Measurements from ENCODE around the gene PC.

PC gene

GRCh38 chr11:66884443-66884842, 73.7 kb downstream of the PC start:
- FAIRE-seq (no peak), DNase-seq (ENCODE audit: low spot score) (no peak)

- DNase-seq (ENCODE audit: low spot score): peak; percentile 85
- peak; percentile 85 for FAIRE-seq
Observed at GRCh38 chr11:66883016-66883965, 74.9 kb downstream of the PC start.

DNA sequence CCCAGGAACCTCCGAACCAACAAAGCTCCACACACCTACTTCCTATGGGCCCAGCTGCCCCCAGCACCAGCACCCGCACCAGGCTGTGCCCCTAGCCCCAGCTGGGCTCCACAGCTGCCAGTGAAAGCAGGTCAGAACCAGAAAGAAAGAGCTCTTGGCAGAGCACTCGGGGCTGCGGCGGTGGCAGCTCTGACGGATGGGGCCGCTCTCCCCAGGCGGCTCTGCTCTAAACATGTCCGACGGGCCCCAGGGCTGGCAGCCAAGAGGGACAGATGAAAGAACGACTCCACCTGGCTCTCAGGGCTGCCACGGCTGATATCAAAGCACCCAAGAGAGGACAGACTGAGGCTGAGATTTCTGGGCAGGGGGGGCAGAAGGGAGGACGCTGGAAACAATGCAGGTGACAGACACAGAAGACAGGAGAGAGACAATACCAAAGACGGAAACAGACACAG, 75.6 kb downstream of the PC start:
- DNase-seq (ENCODE audit: low spot score) (no peak), FAIRE-seq (no peak)

GRCh38 chr11:66881927-66882452, 76.2 kb downstream of the PC start:
- no peak for FAIRE-seq

GRCh38 chr11:66881451-66881835, 76.7 kb downstream of the PC start:
- FAIRE-seq (no peak), DNase-seq (ENCODE audit: low spot score) (no peak)

More at GRCh38 chr11:66881927-66882452, 76.2 kb downstream of the PC start:
- DNase-seq (ENCODE audit: low spot score): no peak

DNA sequence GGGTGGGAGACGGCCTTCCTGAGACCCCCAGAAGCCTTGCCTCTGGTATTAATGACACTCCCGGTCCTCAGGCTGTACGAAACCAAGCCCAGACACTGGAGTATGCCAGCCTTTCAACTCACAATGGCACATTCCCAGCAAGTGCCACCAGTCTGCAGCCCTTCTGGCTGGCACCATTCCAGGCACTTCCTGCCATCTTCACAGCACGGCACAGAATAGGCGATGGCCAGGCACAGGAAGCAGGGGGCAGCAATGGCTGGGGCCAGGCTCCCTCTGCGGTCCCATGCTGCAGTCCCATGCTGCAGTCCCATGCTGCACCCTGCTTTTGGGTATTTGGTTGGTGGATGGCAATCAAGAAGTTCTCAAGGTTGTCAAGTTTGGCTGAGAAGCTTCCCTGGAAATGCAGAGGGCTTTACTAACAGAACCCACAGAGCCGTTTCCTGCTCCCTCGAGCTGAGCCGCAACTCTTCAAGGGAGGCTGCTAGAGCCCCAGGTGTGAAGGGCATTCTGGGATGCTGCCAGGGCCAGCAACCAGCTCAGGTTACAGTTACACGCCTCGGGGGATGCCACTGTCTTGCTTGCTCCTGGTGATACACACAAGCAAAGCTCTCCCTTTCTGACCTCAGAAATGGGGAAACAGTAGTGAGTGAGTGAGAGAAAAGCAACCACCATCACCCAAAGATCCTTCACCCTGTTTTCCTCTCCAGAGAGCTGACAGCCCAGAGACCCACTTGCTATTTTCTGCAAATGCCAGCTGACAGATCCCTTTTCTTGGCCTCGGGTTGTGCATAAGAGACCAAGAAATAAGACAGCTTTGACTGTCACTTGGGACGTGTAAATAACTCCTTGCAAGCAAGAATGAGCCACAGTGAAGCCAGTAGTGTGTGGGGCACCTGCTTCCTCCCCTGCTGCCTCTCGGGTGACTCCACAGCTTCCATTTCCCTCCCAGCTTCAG, 77.4 kb downstream of the PC start:
- DNase-seq (ENCODE audit: low spot score): no peak

GRCh38 chr11:66879999-66880398, 78.2 kb downstream of the PC start:
- DNase-seq (ENCODE audit: low spot score) (no peak), FAIRE-seq (no peak)

More for the DNA sequence above, 77.4 kb downstream of the PC start:
- FAIRE-seq: no peak

DNA sequence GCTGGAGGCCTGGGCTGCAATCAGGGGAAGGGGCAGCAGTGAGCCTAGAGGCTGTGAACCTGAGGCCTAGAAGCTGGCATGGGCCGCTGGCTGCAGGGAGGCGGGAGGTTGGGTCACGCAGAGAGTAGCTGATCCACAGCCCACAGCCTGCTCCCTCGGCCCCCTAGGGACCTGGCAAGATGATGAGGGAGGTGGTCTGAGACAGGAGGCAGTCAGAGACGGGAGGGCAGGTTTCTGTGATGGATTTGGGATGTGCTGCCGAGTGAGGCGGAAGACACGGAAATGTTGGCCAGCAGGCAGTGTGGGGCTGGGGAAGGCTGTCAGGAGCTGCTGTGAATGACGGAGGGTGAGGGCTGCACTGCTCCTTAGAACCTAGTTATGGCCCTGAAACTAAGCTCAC, 78.6 kb downstream of the PC start:
- DNase-seq (ENCODE audit: low spot score) (no peak), FAIRE-seq (no peak)

DNA sequence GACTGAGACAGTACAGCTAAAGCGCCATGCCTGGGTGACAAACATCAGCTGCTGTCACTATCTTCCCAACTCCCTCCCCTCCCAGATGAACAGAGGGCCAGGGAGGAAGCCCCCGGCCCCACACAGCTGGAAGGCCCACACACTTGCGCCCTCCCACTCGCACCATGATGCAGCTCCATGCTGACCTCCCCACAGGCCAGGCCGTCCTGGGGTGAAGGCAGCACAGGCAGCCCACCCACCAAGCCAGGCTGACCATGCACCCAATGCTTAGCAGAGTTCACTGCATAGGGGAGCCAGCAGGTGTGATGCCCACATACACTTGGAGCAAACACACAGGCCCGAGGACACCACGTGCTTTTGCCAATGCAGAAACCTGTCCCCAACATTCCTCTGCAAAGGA, 79.2 kb downstream of the PC start:
- DNase-seq (ENCODE audit: low spot score) (no peak), FAIRE-seq (no peak)

GRCh38 chr11:66878474-66878873, 79.7 kb downstream of the PC start:
- FAIRE-seq (no peak), DNase-seq (ENCODE audit: low spot score) (no peak)

GRCh38 chr11:66877588-66878385, 80.4 kb downstream of the PC start:
- FAIRE-seq (no peak), DNase-seq (ENCODE audit: low spot score) (no peak)

GRCh38 chr11:66875378-66875777, 82.8 kb downstream of the PC start:
- no peak for FAIRE-seq
- DNase-seq (ENCODE audit: low spot score): no peak

DNA sequence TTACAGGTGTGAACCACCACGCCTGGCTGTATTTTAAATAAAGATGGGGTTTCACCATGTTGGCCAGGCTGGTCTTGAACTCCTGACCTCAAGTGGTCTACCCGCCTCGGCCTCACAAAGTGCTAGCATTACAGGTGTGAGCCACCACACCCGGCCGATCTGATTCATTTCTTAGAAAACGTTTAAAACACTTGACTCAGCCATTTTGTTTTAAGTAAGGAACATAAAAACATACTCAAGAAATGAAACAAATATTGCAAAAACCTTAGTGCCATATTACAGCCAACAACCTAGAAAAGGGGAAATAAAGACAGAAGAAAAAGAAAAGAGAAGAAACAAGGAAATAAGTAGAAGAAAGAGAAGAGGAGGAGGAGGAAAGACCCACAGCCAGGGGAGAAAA, 84.0 kb downstream of the PC start:
- no peak for FAIRE-seq
- no peak for DNase-seq (ENCODE audit: low spot score)

- FAIRE-seq (no peak), DNase-seq (ENCODE audit: low spot score) (no peak)
Observed at GRCh38 chr11:66871521-66871901, 86.7 kb downstream of the PC start.

GRCh38 chr11:66870616-66871520, 87.3 kb downstream of the PC start:
- FAIRE-seq (no peak), DNase-seq (ENCODE audit: low spot score) (no peak)

DNA sequence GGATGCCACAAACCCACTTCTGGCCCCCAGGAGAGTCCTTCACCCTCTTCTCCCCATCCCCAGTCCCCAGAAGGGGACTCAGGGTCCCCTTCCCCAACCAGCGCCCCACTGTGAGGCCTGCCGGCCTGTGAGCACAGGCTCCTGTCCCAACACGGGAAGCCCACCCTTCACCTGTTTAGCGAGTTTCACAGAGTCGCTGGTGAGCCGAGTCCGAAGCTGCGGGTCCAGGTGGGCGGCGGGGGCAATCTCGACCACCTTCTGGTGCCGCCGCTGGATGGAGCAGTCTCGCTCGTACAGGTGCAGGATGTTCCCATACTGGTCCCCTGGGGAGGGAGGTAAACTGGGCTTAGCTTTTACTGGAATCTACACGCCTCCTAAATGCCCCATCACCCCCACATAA, 88.1 kb downstream of the PC start:
- no peak for FAIRE-seq
- DNase-seq (ENCODE audit: low spot score): no peak

DNA sequence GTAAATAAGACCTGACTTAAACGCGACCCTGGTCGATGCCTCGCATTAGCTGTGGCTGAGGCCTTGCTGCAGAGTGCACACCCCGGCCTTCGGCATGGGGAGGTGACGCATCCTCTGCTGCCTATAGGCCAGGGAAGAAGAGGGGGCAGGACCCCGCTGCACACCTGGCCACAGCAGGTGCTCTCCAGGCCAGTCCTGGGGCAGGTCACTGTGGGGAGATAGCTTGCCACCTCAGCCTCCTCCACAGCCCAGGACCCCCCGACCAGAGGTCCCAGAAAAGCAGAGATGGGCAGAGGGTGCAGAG, 88.7 kb downstream of the PC start:
- DNase-seq (ENCODE audit: low spot score): no peak
- FAIRE-seq: no peak

DNA sequence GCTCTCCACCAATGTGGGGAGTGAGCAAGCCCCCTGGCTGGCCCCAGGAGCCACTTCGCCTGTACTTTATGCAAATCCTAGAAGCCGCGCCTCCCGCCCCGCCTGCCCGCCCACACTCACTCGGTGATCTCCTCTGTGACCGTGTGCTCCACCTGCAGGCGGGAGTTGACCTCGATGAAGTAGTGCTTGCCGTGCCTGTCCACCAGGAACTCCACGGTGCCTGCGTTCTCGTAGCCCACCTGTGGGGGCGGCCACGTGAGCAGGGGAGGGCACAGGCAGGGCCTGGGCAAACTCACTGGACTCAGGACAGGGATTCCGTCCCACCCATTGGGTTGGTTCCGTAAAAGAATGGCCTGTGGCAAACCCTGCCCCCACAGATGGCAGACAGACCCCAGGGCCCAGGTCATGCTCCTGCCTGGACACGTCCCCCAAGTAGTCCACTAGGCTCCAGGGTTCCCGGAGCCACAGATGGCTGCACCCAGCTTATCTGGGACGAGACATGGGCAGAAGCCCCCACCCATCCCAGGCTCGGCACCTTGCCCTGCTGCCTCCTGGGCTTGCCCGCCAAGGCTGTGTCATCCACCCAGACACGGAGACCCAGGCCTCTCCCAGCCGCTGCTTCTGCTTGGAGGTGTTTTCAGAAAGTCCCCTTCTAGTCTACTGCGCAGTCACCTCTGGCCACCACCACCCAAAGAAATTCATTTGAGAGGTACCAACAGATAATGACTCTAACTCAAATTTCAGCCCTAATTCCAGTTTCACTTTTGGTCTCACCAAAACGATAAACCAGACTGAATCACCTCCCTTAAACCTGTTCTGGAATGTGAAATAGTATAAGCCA, 89.2 kb downstream of the PC start:
- no peak for DNase-seq (ENCODE audit: low spot score)
- no peak for FAIRE-seq

DNA sequence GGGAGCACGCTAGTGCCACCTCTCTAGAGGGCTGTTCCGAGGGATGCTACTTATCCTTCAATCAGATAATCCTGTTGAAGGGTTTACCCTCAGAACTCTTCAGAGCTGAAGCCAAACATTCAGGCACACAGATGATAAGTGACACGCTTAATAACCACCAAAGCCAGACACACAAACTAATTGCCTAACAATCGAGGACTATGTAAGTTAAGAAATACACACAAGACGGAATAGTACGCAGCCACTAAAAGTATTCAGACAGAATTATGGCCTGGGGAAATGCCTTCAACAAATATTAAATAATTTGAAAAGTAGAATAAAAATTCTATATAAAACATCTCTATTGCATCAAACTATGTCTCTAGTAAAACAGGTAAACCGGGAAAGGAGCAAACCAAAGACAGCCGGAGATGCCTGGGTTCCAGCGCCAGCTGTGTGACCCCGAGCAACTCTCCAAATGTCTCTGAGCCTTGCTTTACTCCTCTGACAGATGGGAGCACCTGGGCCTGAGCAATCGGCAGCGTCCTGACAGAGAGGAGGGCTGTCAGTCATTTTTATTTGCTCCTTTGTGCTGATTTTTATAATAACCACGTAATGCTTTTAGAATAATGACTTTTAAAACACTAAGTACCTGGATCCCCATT, 90.0 kb downstream of the PC start:
- no peak for FAIRE-seq
- no peak for DNase-seq (ENCODE audit: low spot score)

All from RCC 7860 (cell line).